Measurements from ENCODE around the gene RNASEH2A. TPM values are rescaled to one million over a fixed set of nuclear protein-coding genes. Genes with fewer than 3 reads are reported as not detected.

RNASEH2A gene
- total RNA-seq, 1 experiment from 2014 or later, result 79.5 TPM

DNA sequence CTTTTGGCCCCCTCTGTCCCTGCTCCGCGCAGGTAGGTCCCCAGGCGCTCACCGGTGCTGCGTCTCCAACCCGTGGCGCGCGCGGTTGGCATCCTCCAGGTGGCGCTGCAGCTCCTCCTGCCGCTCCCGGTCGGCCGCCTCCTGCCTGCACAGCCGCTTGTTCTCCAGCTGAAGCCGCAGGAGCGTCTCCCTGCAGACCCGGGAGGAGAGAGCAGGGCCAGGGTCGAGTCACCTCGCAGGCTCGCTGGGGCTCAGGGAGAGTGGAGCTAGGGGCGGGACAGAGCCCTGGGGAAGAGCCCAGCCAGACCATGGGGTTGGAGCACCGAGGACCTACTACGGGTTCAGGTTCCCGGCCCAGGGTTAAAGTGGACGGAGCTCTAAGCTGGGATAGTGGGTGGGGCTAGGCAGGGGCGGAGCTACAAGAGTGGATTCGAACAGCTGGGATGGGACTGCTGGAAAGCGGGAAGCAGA lies 40.3 kb upstream of the RNASEH2A start:
- no peak overlapping the region for H2AK5ac ChIP-seq (ENCODE audit: insufficient read length, low read length)
- no peak overlapping the region for H2BK120ac ChIP-seq (ENCODE audit: low read depth, low read length, poor library complexity, severe bottlenecking)
- H4K20me1 ChIP-seq (ENCODE audit: control insufficient read depth, insufficient read depth, insufficient read length), result no peaks in the 10 kb centered on the region
- no peak overlapping the region for H2AFZ ChIP-seq (ENCODE audit: low read length)
- H2BK15ac ChIP-seq (ENCODE audit: low read depth, low read length), result no peak overlapping the region
- H3K56ac ChIP-seq (ENCODE audit: insufficient read length, low read depth, low read length), result no peak overlapping the region
- Mint-ChIP-seq H3K4me3 (peak overlapping the region; percentile 55 to 75), H3K9me3 (no peaks in the 10 kb centered on the region; a peak in 1 of 5 replicates), H3K27ac (peak overlapping the region in 1 of 3 experiments; percentile 58; a peak in 3 of 7 replicates), H3K27me3 (ENCODE audit: low read depth) (no peaks in the 10 kb centered on the region), H3K36me3 (ENCODE audit: insufficient read depth in 1 of 3, low read depth in 3 of 3) (peaks cover 34 to 68% (median 60%) of the 10 kb centered on the region in 3 experiments), H3K4me1 (peaks cover 9 to 17% of the 10 kb centered on the region in 2 experiments)
- no peaks in the 10 kb centered on the region for H3K9me3 ChIP-seq (ENCODE audit: control insufficient read depth, low read depth, low read length)
- H3K23me2 ChIP-seq (ENCODE audit: insufficient read length, low read depth, low read length, poor library complexity, severe bottlenecking), result no peaks in the 10 kb centered on the region
- no peak overlapping the region for H2BK5ac ChIP-seq (ENCODE audit: insufficient read length, low read length)
- H3K27ac ChIP-seq (ENCODE audit: insufficient read length, low read depth, low read length), result no peak overlapping the region
- peak overlapping the region; percentile 9 for H3K4me2 ChIP-seq (ENCODE audit: insufficient read depth, insufficient read length, low read length)
- H4K8ac ChIP-seq (replicated peaks; ENCODE audit: insufficient read length, low read depth, low read length), result no peak overlapping the region
- DNase-seq, result peak; percentile 89
- H3K14ac ChIP-seq (ENCODE audit: insufficient read depth, low read length), result no peak overlapping the region
- no peaks in the 10 kb centered on the region for H3K27me3 ChIP-seq (ENCODE audit: insufficient read depth, low read length)
- TF ChIP-seq, protein P1, sequence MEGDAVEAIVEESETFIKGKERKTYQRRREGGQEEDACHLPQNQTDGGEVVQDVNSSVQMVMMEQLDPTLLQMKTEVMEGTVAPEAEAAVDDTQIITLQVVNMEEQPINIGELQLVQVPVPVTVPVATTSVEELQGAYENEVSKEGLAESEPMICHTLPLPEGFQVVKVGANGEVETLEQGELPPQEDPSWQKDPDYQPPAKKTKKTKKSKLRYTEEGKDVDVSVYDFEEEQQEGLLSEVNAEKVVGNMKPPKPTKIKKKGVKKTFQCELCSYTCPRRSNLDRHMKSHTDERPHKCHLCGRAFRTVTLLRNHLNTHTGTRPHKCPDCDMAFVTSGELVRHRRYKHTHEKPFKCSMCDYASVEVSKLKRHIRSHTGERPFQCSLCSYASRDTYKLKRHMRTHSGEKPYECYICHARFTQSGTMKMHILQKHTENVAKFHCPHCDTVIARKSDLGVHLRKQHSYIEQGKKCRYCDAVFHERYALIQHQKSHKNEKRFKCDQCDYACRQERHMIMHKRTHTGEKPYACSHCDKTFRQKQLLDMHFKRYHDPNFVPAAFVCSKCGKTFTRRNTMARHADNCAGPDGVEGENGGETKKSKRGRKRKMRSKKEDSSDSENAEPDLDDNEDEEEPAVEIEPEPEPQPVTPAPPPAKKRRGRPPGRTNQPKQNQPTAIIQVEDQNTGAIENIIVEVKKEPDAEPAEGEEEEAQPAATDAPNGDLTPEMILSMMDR (conservative IDR thresholded peaks at IDR 0.05), result peak; percentile 76
- H3K9ac ChIP-seq (ENCODE audit: extremely low read depth, insufficient read length, low read length), result no peak overlapping the region
- no peak overlapping the region for H4K5ac ChIP-seq (ENCODE audit: insufficient read length, low read depth, low read length)
- no peaks in the 10 kb centered on the region for H3K79me1 ChIP-seq (ENCODE audit: insufficient read depth, low read depth, low read length, poor library complexity, severe bottlenecking)
- H2BK12ac ChIP-seq (ENCODE audit: insufficient read length, low read depth, low read length), result no peak overlapping the region
- WGBS (ENCODE audit: extremely low coverage, insufficient read length, low lambda C conversion rate), result no CpG with 5 or more reads among the region's 30 CpGs
- no peaks in the 10 kb centered on the region for H3K79me2 ChIP-seq (ENCODE audit: insufficient read depth, low read length)
- H3K23ac ChIP-seq (ENCODE audit: insufficient read length, low read depth, low read length), result no peak overlapping the region
- H3K4ac ChIP-seq (ENCODE audit: low read depth, low read length), result no peak overlapping the region
- no peak overlapping the region for H4K91ac ChIP-seq (ENCODE audit: insufficient read length, low read depth, low read length)
- H3K4me1 ChIP-seq (ENCODE audit: insufficient read depth, low read length), result no peaks in the 10 kb centered on the region; the same call in 1 of the 2 replicates
- no peak overlapping the region for H2BK20ac ChIP-seq (ENCODE audit: low read depth, low read length, poor library complexity, severe bottlenecking)
- H3T11ph ChIP-seq (ENCODE audit: low read length), result no peak overlapping the region
- no peak overlapping the region for H3K18ac ChIP-seq (ENCODE audit: insufficient read length, low read depth, low read length)
